HEK293 (cell line): ENCODE measurements around the gene AP5S1.

Source experiments
- CTCF ChIA-PET: fragments of 350-600 bp; formaldehyde crosslinking; extraction: SDS; loops from one replicate; lab custom pipeline; 2021; ENCODE audit warnings: antibody characterized with exemption; lab: Yijun Ruan, JAX
- POLR2A ChIA-PET: fragments of 300-600 bp; formaldehyde crosslinking; extraction: SDS; loops from one replicate; lab custom pipeline; 2020; ENCODE audit warnings: antibody characterized with exemption, inconsistent platforms; lab: Yijun Ruan, JAX
- H3K27ac ChIP-seq: fragments of 200-500 bp; sonication (Bioruptor generic); 2 replicates; pipeline ENCODE4 v1.5.1; 2014; ENCODE audit warnings: low read depth, low read length, control low read depth, inconsistent platforms; ENCODE audit errors: extremely low read depth
- H3K36me3 ChIP-seq, 2 experiments: fragments of 200-500 bp in 1 of 2; sonication (Bioruptor generic) in 1 of 2; 1 replicate in 1 of 2; 2 replicates in 1 of 2; pipeline ENCODE4 v1.5.1; 2014 to 2017; ENCODE audit warnings: inconsistent platforms in 2 of 2, low read length in 2 of 2; ENCODE audit not compliant: control insufficient read depth in 2 of 2, insufficient read depth in 1 of 2
- H3K4me1 ChIP-seq: fragments of 200-500 bp; sonication (Bioruptor generic); 2 replicates; pipeline ENCODE4 v1.5.1; 2014; ENCODE audit warnings: mild to moderate bottlenecking, low read length, inconsistent platforms; ENCODE audit not compliant: control insufficient read depth, insufficient read depth
- H3K4me3 ChIP-seq: 2 replicates; pipeline ENCODE4 v1.5.1; 2011; ENCODE audit warnings: low read depth, mild to moderate bottlenecking, control low read depth, low read length, moderate library complexity
- H3K9me3 ChIP-seq: fragments of 200-500 bp; sonication (Bioruptor generic); 2 replicates; pipeline ENCODE4 v1.5.1; 2014; ENCODE audit warnings: low read depth, low read length, inconsistent platforms; ENCODE audit not compliant: control insufficient read depth, insufficient read depth
- GLI4 ChIP-seq: fragments of 450-650 bp; formaldehyde crosslinking; IDR thresholded peaks from 2 replicates; pipeline ENCODE4 v1.5.1; 2016; ENCODE audit warnings: missing biosample characterization, missing genetic modification characterization
- GLIS1 ChIP-seq: fragments of 450-650 bp; formaldehyde crosslinking; IDR thresholded peaks from 2 replicates; pipeline ENCODE4 v1.5.1; 2016; ENCODE audit warnings: missing biosample characterization, missing genetic modification characterization
- INSM2 ChIP-seq: fragments of 450-650 bp; formaldehyde crosslinking; IDR thresholded peaks from 2 replicates; pipeline ENCODE4 v1.5.1; 2016; ENCODE audit warnings: missing biosample characterization, missing genetic modification characterization
- PRDM10 ChIP-seq: fragments of 450-650 bp; formaldehyde crosslinking; IDR thresholded peaks from 2 replicates; pipeline ENCODE4 v1.5.1; 2016; ENCODE audit warnings: missing biosample characterization, missing genetic modification characterization
- TSHZ1 ChIP-seq: fragments of 450-650 bp; formaldehyde crosslinking; IDR thresholded peaks from 2 replicates; pipeline ENCODE4 v1.5.1; 2016; ENCODE audit warnings: missing biosample characterization, missing genetic modification characterization, borderline replicate concordance
- YY2 ChIP-seq: fragments of 450-650 bp; formaldehyde crosslinking; IDR thresholded peaks from 2 replicates; pipeline ENCODE4 v1.5.1; 2016; ENCODE audit warnings: missing biosample characterization, missing genetic modification characterization
- ZBTB11 ChIP-seq: fragments of 450-650 bp; formaldehyde crosslinking; conservative IDR thresholded peaks from 2 replicates; pipeline ENCODE4 v1.5.1; 2016; ENCODE audit warnings: low read depth, missing biosample characterization, missing genetic modification characterization
- ZBTB6 ChIP-seq: fragments of 450-650 bp; formaldehyde crosslinking; IDR thresholded peaks from 2 replicates; pipeline ENCODE4 v1.5.1; 2017; ENCODE audit warnings: missing biosample characterization, missing genetic modification characterization
- ZFP69B ChIP-seq: fragments of 450-650 bp; formaldehyde crosslinking; IDR thresholded peaks from 2 replicates; pipeline ENCODE4 v1.5.1; 2016; ENCODE audit warnings: missing biosample characterization, missing genetic modification characterization
- ZNF121 ChIP-seq: fragments of 450-650 bp; formaldehyde crosslinking; IDR thresholded peaks from 2 replicates; pipeline ENCODE4 v1.5.1; 2016; ENCODE audit warnings: missing biosample characterization, missing genetic modification characterization
- ZNF341 ChIP-seq: fragments of 450-650 bp; formaldehyde crosslinking; IDR thresholded peaks from 2 replicates; pipeline ENCODE4; 2016; ENCODE audit warnings: low read depth, missing biosample characterization, missing genetic modification characterization
- ZNF394 ChIP-seq: fragments of 450-650 bp; formaldehyde crosslinking; IDR thresholded peaks from 2 replicates; pipeline ENCODE4 v1.5.1; 2016; ENCODE audit warnings: missing biosample characterization, missing genetic modification characterization, mild to moderate bottlenecking, moderate library complexity, borderline replicate concordance
- ZNF529 ChIP-seq: fragments of 450-650 bp; formaldehyde crosslinking; IDR thresholded peaks from 2 replicates; pipeline ENCODE4 v1.5.1; 2017; ENCODE audit warnings: missing genetic modification characterization, missing biosample characterization; ENCODE audit not compliant: insufficient replicate concordance
- ZNF596 ChIP-seq: fragments of 450-650 bp; IDR thresholded peaks from 2 replicates; pipeline ENCODE4 v1.5.0; 2018; ENCODE audit warnings: missing biosample characterization, mild to moderate bottlenecking, missing genetic modification characterization, moderate library complexity
- ZNF623 ChIP-seq: fragments of 450-650 bp; formaldehyde crosslinking; IDR thresholded peaks from 2 replicates; pipeline ENCODE4 v1.5.1; 2016; ENCODE audit warnings: missing biosample characterization, missing genetic modification characterization
- ZNF658 ChIP-seq: fragments of 450-650 bp; formaldehyde crosslinking; IDR thresholded peaks from 2 replicates; pipeline ENCODE4; 2016; ENCODE audit warnings: missing biosample characterization, missing genetic modification characterization

Gene AP5S1

GRCh38 chr20:3796477-3797225 is 23.7 kb upstream of the AP5S1 start (continued):
- TF ChIP-seq INSM2 (tag by site-specific recombination), result no peak
- TF ChIP-seq ZNF658 (tag by site-specific recombination), result no peak
- TF ChIP-seq ZNF121 (tag by site-specific recombination), result peak; percentile 68; the same call in 1 of the 2 replicates
- TF ChIP-seq GLIS1 (tag by site-specific recombination), result peak; percentile 94
- no peak for TF ChIP-seq ZNF394
- TF ChIP-seq YY2 (tag by site-specific recombination), result peak; percentile 36; the same call in 1 of the 2 replicates
- TF ChIP-seq, all 188 proteins: peak for 19

- TF ChIP-seq GLI4 (tag by site-specific recombination), result no peak
- TF ChIP-seq ZBTB6 (tag by site-specific recombination), result no peak
- no peak for TF ChIP-seq ZNF596
- no peak for TF ChIP-seq ZNF341 (tag by site-specific recombination)
- TF ChIP-seq GLIS1 (tag by site-specific recombination), result no peak
- H3K4me3 ChIP-seq, result peak overlapping the region; percentile 83
- H3K27ac ChIP-seq, result peak overlapping the region; percentile 92
- H3K36me3 ChIP-seq, result peaks cover 7 to 49% of the 10 kb centered on the region in 2 experiments; a peak in 2 of 3 replicates
- ChIA-PET POLR2A (interaction anchor here (2.8 kb wide), 1 partner anchor 23 kb away, joined by 40 read pairs; the partner anchor contains the start of gene AP5S1), CTCF (no interaction called here)
- peaks cover 12% of the 10 kb centered on the region for H3K4me1 ChIP-seq
- H3K9me3 ChIP-seq, result no peaks in the 10 kb centered on the region
Observed at GRCh38 chr20:3797226-3797545, 23.2 kb upstream of the AP5S1 start.

GRCh38 chr20:3797592-3798372 is 22.6 kb upstream of the AP5S1 start:
- no peaks in the 10 kb centered on the region for H3K9me3 ChIP-seq
- H3K4me1 ChIP-seq, result peaks cover 12% of the 10 kb centered on the region
- H3K4me3 ChIP-seq, result peak overlapping the region; percentile 83
- peak overlapping the region; percentile 92 for H3K27ac ChIP-seq
- CTCF ChIA-PET, result no interaction called here
- POLR2A ChIA-PET, result interaction anchor here (0.7 to 2.8 kb wide), 2 partner anchors 9 to 22 kb away, joined by 4 to 40 read pairs; partner anchors contain the start of gene AP5S1
- peaks cover 12 to 55% of the 10 kb centered on the region in 2 experiments for H3K36me3 ChIP-seq
- 0 out of 2 replicates have a peak, but pooled peaks have one; percentile 42 for TF ChIP-seq ZFP69B (tag by site-specific recombination)
- no peak for TF ChIP-seq ZNF623 (tag by site-specific recombination)
- no peak for TF ChIP-seq ZNF529 (tag by site-specific recombination)
- TF ChIP-seq TSHZ1 (tag by site-specific recombination), result no peak
- TF ChIP-seq ZBTB11 (tag by site-specific recombination), result no peak
- peak; percentile 39; the same call in 1 of the 2 replicates for TF ChIP-seq PRDM10 (tag by site-specific recombination)
